Stimulated activated CD4-positive, alpha-beta T cell treated with anti-CD3 and anti-CD28 coated beads, Interleukin-4, amount 100 ng/mL, for 1 hour (primary cell): ENCODE measurements around the gene CPXM2.
"Not testable (repeated sequence)": the region's sequence is repeated elsewhere in the genome, so short reads cannot be mapped to it uniquely, and the experiment has no call there.

Source experiments
- DNase-seq: peaks from one replicate; pipeline ENCODE4 v3.0.0-alpha.2; 2020

The CPXM2 gene

DNA sequence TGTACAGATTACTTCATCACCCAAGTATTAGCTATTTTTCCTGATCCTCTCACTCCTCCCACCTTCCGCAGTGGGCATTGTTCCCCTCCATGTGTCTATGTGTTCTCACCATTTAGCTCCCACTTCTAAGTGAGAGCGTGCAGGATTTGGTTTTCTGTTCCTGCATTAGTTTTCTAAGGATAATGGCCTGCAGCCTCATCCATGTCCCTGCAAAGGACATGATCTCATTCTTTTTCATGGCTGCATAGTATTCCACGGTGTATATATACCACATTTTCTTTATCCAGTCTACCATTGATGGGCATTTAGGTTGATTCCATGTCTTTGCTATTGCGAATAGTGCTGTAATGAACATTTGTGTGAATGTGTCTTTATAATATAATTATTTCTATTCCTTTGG, 154.7 kb downstream of the CPXM2 start:
- DNase-seq, result not testable (repeated sequence)

DNA sequence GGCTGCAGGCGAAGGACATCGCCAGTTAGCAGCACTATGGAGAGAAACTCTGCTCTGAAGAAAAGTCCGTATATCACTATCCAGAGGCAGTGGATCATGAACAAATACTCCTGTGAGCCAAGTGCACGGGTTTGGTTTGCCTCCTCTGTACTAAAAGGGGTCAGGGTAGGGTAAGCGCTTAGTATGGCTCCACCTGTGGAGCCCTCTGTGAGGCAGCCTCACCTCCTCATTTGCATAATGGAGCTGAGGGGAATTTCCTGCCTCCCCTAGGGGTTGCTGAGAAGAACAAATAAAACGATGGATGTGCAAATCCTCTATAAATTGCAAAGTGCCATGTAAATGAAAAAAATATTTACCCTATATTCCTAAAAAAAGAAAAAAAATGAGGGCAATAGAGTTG, 162.1 kb downstream of the CPXM2 start:
- DNase-seq, result no peak

DNA sequence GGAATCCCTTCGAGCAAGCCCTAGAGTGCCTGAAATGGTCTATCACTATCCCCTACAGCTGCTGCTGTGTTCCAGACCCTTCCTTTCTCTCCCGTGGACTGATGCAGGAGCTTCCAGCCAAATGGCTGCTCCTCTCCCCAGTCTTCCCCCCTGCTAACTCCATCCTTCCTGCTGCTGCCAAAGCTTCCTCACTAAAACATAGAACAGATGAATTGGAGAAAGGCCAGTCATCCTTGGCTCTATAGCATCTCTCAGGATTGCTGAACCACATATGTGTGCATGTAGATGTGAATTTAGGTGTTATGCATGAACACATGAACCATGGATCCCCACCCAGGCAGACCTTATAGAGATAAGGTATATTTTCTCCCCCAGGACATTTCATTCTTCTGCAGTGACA, 164.8 kb downstream of the CPXM2 start:
- DNase-seq, result no peak

DNA sequence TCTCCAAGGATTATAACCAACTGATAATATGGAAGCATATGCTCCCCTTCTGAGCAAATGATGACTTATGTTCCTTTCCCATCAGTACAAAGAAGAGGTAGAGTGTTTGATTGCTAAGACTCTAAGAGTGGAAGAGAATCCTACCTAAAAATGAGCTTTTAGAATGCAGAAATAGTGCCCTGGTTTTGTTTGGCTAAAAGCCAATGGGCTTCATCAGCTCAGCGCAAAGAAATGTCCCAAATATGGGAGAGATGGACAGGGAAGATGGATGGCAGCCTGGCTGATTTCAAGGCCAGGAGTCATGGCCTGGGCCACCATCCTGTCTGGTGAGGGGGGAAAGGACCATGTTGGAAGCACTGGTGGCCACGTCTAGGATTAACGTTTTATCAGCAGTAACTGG, 165.2 kb downstream of the CPXM2 start:
- DNase-seq, result no peak

DNA sequence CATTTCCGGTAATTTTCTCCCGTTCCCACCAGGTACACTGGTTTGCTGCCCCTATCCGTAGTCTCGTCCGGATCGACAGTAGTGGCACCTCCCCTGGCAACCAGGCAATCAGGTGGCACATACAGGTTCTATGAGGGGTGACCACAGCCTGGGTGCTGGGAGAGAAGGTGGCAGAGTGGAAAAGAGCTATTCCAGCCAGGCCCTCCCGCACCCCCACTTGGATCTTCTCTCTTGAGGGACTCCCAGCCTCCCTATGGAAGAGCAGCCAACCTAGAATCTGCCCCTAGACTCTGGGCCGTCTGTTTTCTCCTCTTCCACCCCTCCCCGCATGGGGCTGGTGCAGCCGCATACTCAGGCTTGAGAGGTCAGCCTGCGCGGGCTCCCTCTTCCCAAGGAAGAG, 166.9 kb downstream of the CPXM2 start:
- no peak for DNase-seq

DNA sequence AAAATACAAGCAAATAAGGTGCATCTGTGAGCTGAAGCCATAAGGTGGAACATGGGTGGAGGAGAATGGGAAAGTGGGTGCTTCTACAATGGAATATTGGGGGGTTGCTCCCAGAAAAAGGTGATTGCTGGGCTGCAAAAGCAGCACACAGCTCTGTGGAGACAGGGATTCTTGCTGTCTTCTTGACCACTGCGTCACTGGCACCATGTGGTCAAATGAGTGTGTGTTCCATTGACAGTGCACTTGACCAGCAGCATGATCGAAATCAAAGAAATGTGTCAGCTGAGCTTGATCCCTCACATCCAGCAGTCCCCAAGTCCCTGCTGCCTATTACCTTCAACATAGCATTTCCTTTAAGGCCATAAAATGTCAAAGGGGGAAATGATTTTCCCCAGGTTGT, 169.3 kb downstream of the CPXM2 start:
- DNase-seq, result no peak

DNA sequence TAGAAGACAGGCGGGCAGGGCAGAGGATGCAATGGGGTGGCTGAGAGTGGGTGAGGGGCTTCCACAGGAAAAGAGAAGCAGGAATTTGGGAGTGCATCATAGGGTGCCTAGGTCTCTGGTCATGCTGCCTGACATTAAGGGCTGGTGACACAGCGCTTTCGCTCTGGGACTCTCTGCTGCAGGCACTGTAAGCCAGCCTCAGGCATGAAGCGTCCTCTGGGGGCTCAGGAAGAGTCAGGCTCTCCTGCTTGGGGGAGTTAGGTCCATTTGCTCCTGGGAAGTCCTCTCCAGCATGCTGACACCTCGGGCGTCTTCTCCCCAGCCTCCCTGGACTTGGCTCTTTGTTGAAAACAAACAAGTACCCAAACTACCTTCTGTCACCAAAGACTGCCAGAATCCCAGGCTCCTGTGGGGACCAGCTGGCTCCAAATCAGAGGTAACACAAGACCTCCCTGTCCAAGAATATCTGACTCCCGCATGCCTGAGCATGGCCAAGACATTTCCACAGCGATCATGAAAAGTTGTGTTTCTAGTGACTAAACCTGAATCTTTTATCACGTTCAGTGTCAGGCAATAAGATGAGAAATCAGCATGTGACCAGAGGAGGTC, 170.1 kb downstream of the CPXM2 start:
- DNase-seq, result no peak

DNA sequence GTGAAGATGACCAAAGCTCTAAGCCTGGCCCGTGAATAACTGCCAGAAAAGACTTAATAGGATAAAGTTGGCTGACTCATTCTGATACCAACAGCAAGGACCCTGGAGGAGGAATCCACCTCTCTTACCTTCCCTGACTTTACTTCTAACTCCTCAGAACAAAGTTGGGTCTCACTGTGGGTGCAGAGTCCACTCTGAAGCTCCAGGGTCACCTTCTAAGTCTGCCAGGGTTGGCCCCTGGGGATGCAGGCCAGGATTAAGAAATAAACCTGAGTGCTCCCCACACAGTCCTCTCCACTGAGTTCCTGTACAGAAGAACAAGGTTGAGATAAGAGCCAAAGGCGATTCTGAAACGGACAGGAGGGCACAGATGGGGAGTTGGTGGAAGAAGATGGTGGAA, 171.1 kb downstream of the CPXM2 start:
- no peak for DNase-seq

DNA sequence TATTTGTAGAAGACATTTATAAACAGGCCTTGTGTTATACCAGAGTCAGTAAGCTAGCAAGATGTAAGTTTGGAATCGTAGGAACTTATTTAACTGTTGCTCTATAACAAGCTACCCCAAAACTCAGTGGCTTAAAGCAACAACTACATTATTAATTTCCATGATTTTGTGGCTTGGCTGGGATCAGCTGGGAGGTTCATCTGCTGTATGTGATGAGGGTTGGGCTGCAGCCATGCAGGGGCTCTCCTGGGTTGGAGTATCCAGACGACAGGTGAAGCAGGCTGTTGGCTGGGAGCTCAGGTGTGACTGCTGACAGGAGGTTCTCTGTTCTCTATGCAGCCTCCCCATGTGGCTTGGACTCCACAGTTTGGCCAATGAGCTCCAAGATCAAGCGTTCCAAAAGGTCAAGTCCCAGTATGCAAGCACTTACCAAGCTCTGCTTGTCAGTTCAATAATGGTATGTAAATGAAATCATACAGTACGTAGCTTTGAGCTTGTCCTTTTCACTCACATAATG, 173.0 kb downstream of the CPXM2 start:
- DNase-seq, result no peak

DNA sequence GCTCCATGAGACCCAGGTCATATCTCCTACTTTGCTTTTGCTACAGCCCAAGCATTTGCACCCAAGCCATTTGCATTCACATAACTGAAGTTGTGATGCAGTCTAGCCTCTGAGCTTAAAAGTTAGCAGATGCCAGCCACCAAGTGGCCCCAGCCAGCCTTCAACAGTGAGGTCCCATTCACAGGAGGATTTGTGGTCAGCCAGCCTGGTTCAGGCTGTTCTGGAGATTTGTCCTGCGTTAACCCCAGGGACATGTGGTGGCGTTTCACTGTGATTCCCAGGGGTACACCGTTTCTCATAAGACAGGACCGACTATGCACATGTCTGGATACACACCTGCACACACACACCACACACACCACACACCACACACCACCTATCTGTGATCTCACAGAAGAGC, 174.3 kb downstream of the CPXM2 start:
- DNase-seq, result no peak

DNA sequence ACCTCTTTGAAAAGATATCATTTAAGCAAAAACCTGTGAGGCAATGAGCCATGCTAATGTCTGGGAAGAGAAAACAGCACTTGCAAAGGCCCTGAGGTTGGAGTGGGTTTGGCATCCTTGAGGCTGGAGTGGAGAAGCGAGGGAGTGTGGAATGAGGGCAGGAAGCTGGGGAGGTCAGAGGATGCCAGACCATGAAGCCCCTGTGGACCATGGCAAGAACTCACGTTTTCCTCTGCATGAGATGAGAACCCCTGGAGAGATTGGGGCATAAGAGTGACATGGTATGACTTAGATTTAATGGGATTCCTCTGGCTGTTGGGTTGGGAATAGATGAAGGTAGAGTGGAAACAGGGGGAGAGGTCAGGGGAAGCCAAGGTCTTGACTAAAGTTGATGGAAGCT, 176.1 kb downstream of the CPXM2 start:
- no peak for DNase-seq

DNA sequence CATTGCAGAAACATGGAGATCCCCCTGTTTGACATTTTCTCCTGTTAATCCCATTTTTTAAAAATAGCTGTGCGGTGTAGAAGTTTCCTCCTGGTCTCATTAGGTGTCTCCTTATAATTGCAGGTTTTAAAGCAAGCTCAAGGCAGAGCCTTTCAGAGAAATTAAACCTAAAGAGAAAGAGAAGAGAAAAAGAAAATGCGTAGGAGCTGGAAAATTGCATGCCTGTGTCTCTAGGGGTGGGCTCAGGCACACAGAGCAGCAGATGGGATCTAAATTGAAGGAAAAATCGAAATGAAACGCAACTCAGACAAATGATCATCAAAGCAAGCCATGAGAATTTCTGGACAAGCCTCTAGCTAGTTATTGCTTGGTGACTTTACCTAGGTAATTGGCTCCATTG, 185.4 kb downstream of the CPXM2 start:
- no peak for DNase-seq

DNA sequence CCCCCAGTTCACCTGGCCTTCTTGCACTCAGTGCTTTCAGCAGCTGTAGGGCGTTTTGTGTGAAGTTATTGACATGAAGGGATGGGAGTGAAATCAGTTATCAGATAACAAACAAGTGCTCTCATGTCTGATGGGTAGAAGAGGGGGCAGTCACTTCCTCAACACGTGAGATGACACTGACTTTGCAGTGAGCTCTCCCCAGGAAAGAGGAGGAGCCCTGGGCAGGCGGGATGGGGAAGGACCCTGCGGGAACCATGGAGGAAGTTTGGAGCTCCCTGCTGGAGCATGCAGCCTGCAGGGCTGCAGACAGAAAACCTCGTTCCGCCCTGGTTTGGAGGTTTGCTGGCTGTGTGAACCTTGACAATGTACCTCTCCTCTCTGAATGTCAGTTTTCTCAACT, 186.8 kb downstream of the CPXM2 start:
- DNase-seq, result no peak

DNA sequence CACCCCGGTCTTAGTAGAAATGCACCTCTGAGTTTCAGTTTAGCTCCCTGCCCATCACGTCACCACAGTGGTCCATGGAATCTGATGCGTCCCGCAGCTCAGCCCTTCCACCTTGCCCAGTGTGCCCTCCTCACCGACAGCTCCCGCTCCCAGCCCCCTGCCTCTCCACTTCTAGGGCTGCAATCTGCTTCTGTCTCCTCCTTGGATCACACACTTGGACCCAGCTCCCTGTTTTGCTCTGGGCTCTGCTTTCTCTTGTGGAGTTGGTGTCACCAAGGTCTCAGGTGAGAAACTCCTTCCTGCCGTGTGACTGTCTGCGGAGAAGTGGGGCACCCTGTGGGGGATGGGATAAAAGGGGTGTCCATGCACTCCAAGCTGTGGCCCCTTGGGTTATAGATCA, 187.5 kb downstream of the CPXM2 start:
- DNase-seq, result no peak

DNA sequence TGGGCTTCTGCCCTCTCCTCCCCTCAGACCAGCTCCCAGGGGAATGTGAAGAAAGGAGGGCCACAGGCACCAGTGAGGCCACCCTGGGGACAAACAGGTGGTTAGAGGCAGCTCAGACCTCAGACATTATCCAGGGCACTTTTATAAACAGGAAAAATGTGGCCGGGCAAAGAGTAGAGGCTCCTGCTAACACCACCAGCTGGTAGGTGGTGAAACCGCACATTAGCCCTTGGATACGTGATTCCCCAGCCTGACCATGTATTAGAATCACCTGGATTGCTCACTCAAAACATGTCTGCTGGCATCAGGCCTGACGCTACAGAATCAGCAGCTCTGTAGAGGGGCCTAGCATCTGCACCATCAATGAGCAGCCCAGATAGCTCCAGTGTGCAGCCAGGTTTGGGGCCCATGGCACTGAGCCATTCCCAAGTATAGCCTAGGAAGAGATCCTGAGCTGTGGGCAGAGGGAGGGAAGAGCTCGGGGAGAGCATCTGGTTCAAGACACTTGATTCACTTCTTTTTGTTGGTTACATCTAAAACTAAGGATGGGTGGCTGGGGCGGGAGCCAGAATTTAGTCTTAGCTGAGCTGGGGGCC, 188.3 kb downstream of the CPXM2 start:
- DNase-seq, result no peak
